Stimulated activated CD4-positive, alpha-beta T cell treated with anti-CD3 and anti-CD28 coated beads, Interleukin-4, amount 100 ng/mL, for 1 hour (primary cell): ENCODE measurements around the gene C15orf39.

Experiments used
- DNase-seq: peaks from one replicate; pipeline ENCODE4 v3.0.0-alpha.2; 2020

Gene C15orf39

GRCh38 chr15:75198560-75199356 lies 2.9 kb upstream of the C15orf39 start:
- DNase-seq, result no peak

GRCh38 chr15:75199357-75199940 lies 2.2 kb upstream of the C15orf39 start:
- no peak for DNase-seq

GRCh38 chr15:75200391-75200764 lies 1.3 kb upstream of the C15orf39 start:
- DNase-seq, result no peak

- DNase-seq, result peak; percentile 60
These were observed 692 bp upstream of the C15orf39 start for GRCh38 chr15:75200765-75201615.

- DNase-seq, result peak; percentile 88
These were observed 752 bp downstream of the C15orf39 start for GRCh38 chr15:75202251-75203016.

- no peak for DNase-seq
These were observed 1.6 kb downstream of the C15orf39 start for GRCh38 chr15:75203017-75203907.

- DNase-seq, result no peak
These were observed 2.2 kb downstream of the C15orf39 start for GRCh38 chr15:75203908-75204263.

GRCh38 chr15:75204340-75205063 lies 2.8 kb downstream of the C15orf39 start:
- DNase-seq, result peak; percentile 85

- no peak for DNase-seq
These were observed 3.3 kb downstream of the C15orf39 start for GRCh38 chr15:75205064-75205395.

GRCh38 chr15:75206006-75206405 lies 4.3 kb downstream of the C15orf39 start:
- no peak for DNase-seq

GRCh38 chr15:75206803-75207617 lies 5.3 kb downstream of the C15orf39 start:
- DNase-seq, result no peak

GRCh38 chr15:75207618-75208500 lies 6.2 kb downstream of the C15orf39 start:
- no peak for DNase-seq

GRCh38 chr15:75208501-75209288 lies 7.0 kb downstream of the C15orf39 start:
- no peak for DNase-seq

- no peak for DNase-seq
These were observed 7.6 kb downstream of the C15orf39 start for GRCh38 chr15:75209289-75209676.

- no peak for DNase-seq
These were observed 9.1 kb downstream of the C15orf39 start for GRCh38 chr15:75210811-75211230.

- no peak for DNase-seq
These were observed 9.9 kb downstream of the C15orf39 start for GRCh38 chr15:75211436-75212199.

GRCh38 chr15:75212200-75212858 lies 10.6 kb downstream of the C15orf39 start:
- no peak for DNase-seq
